ENCODE data around the gene CAPZB.

CAPZB gene

GRCh38 chr1:19342894-19343616, 142.3 kb downstream of the CAPZB start:
- DNase-seq: no peak

- DNase-seq: no peak
Measured at GRCh38 chr1:19342062-19342750, 143.1 kb downstream of the CAPZB start.

GRCh38 chr1:19341201-19342061, 143.9 kb downstream of the CAPZB start:
- DNase-seq: no peak

- DNase-seq: no peak
Measured at GRCh38 chr1:19340387-19340937, 144.9 kb downstream of the CAPZB start.

GRCh38 chr1:19339214-19339861, 146.0 kb downstream of the CAPZB start:
- no peak for DNase-seq

GRCh38 chr1:19338323-19338762, 147.0 kb downstream of the CAPZB start:
- no peak for DNase-seq

GRCh38 chr1:19337289-19337688, 148.1 kb downstream of the CAPZB start:
- DNase-seq: no peak

- no peak for DNase-seq
Measured at GRCh38 chr1:19336543-19336942, 148.8 kb downstream of the CAPZB start.

- no peak for DNase-seq
Measured at GRCh38 chr1:19333587-19334354, 151.6 kb downstream of the CAPZB start.

GRCh38 chr1:19332832-19333231, 152.5 kb downstream of the CAPZB start:
- DNase-seq: no peak

GRCh38 chr1:19331262-19331878, 154.0 kb downstream of the CAPZB start:
- no peak for DNase-seq

- DNase-seq: no peak
Measured at GRCh38 chr1:19330449-19331135, 154.7 kb downstream of the CAPZB start.

GRCh38 chr1:19329611-19330010, 155.7 kb downstream of the CAPZB start:
- DNase-seq: no peak

GRCh38 chr1:19329188-19329587, 156.2 kb downstream of the CAPZB start:
- DNase-seq: no peak

- no peak for DNase-seq
Measured at GRCh38 chr1:19328486-19328885, 156.9 kb downstream of the CAPZB start.

- no peak for DNase-seq
Measured at GRCh38 chr1:19327736-19328135, 157.6 kb downstream of the CAPZB start.

GRCh38 chr1:19327301-19327700, 158.0 kb downstream of the CAPZB start:
- DNase-seq: no peak

- DNase-seq: no peak
Measured at GRCh38 chr1:19326748-19327065, 158.6 kb downstream of the CAPZB start.

- DNase-seq: no peak
Measured at GRCh38 chr1:19325958-19326747, 159.2 kb downstream of the CAPZB start.

- no peak for DNase-seq
Measured at GRCh38 chr1:19325368-19325957, 159.9 kb downstream of the CAPZB start.

Data from NCI-H187 treated with DMSO at 0.1 percent for 48 hours (cell line).